Psoas muscle (tissue), 8 donors: ENCODE results near the gene ARAP2. TPM values are rescaled to one million over a fixed set of nuclear protein-coding genes. Genes with fewer than 3 reads are reported as not detected.

Experiments used
- ATAC-seq, 4 donors: fragments of 200-7000 bp; cut with Tn5 transposase; one replicate each; pipeline ENCODE4 v1.9.1; 2020; ENCODE audit warnings: moderate library complexity in 3 of 4, mild to moderate bottlenecking in 2 of 4
- DNase-seq, 2 donors: peaks; one replicate each; pipeline ENCODE4 v3.0.0-alpha.2; 2020
- H3K27ac ChIP-seq: fragments of 200-600 bp; one replicate; pipeline ENCODE4 v1.8.0; 2022
- H3K27me3 ChIP-seq, 3 donors: fragments of 200-600 bp in 1 of 3; one replicate each; pipeline versions ENCODE4 v1.6.1 to v1.8.0; 2013 to 2022; ENCODE audit warnings: low read length in 2 of 3, mild to moderate bottlenecking in 2 of 3, moderate library complexity in 1 of 3; ENCODE audit not compliant: insufficient read depth in 3 of 3
- H3K36me3 ChIP-seq, 2 donors: fragments of 200-600 bp in 1 of 2; one replicate each; pipeline versions ENCODE4 v1.6.1 to v1.8.0; 2013 to 2022; ENCODE audit warnings: low read depth in 1 of 2, mild to moderate bottlenecking in 1 of 2, moderate library complexity in 1 of 2; ENCODE audit not compliant: insufficient read depth in 1 of 2
- H3K4me1 ChIP-seq: fragments of 200-600 bp; one replicate; pipeline ENCODE4 v1.8.0; 2022
- H3K4me3 ChIP-seq: fragments of 200-600 bp; one replicate; pipeline ENCODE4 v1.8.0; 2022; ENCODE audit warnings: mild to moderate bottlenecking
- H3K9me3 ChIP-seq: fragments of 200-600 bp; one replicate; pipeline ENCODE4 v1.8.0; 2022
- CTCF ChIP-seq: fragments of 200-600 bp; IDR thresholded peaks from one replicate; pipeline ENCODE4 v1.8.0; 2022; ENCODE audit warnings: antibody characterized with exemption
- WGBS, 3 donors: extraction: QIAGEN DNeasy Blood & Tissue Kit; methylation state at CpG; one replicate each; pipeline versions ENCODE4 v1.1.6 to v1.1.7; 2013; 5-methylcytosine and 5-hydroxymethylcytosine counted together
- intact Hi-C, 2 donors: fragments of 100-400 bp; cut with DNase I; formaldehyde crosslinking; loops; one replicate each; pipeline versions ENCODE4 v1.11.0 to v1.14.2; 2022
- polyA plus RNA-seq, 3 donors: library from polyadenylated mRNA; stranded (reverse); fragments of 200-250 nt; gene quantifications; one replicate each; pipeline ENCODE4 v1.2.3, GENCODE V29; 2013
- total RNA-seq, 4 donors: library from RNA; stranded (reverse); fragmentation: NEBNext Ultra II Directional in 2 of 4; extraction: Animal tissue kit (Norgen Biotek cat#: 25700) in 2 of 4; gene quantifications; one replicate each; pipeline versions ENCODE4 v1.2.1 to v1.2.4, GENCODE V29; 2021 to 2023
- donor health status: healthy with polysubstance abuse.
- donor health status: DM: no; HTN: no; CAD: no; lungs with moderate emphysema.
- donor health status: Bipolar disorder and iron deficiency.
- donor health status: healthy.
- donor health status: DM: yes; HTN: yes; CAD: no.
- donor health status: DM: no; HTN: no; CAD: no.
- donor health status: DM: no; HTN: no; CAD: no.
- donor health status: DM: yes; HTN: yes; CAD: no.

ARAP2 gene
- total and polyA plus RNA-seq, 7 donors: 0.11 to 2.7 (median 1.4) TPM

DNA sequence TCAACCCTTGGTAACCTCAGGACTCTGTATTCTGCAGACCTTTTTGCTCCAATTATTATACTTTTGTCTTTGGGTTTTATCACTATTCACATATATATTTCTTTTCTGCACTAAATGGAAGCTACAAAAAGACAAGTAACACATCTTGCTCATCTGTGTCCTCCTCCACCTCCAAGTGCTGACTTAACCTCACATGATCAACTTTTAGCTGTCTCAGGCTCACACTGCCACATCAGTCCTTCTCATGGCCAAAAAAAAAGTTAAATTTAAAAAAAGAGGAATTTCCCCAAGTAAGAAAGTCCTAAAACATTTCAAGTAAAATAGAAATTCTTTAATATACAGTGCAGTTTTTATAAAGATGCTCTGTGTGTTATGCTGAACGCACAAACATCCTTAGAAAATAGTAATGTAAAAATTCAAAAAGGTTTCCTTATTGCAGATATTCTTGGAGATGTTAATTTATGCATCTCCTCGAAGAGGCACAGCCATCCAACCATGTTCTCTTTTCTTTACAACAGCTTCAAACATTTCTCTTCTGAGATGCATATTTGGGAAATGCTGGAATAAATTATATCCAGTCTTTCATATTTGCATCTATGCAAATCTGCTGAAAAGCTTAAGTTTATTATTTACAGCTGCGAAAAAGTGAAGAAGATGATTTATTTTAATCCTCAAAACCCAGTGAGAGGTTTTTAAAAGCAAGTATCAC is 37.6 kb downstream of the ARAP2 start:
- no peaks in the 10 kb centered on the region for H3K9me3 ChIP-seq
- WGBS, 3 donors: 80 to 81% (median 80%) methylated on average over 3 of the region's 3 CpGs
- H3K27ac ChIP-seq: no peak overlapping the region
- DNase-seq (no peak), ATAC-seq (no peak)
- intact Hi-C loops: no loop called here
- no peak for TF ChIP-seq CTCF
- no peaks in the 10 kb centered on the region for H3K27me3 ChIP-seq
- no peak overlapping the region for H3K4me3 ChIP-seq
- no peaks in the 10 kb centered on the region for H3K36me3 ChIP-seq
- no peaks in the 10 kb centered on the region for H3K4me1 ChIP-seq

DNA sequence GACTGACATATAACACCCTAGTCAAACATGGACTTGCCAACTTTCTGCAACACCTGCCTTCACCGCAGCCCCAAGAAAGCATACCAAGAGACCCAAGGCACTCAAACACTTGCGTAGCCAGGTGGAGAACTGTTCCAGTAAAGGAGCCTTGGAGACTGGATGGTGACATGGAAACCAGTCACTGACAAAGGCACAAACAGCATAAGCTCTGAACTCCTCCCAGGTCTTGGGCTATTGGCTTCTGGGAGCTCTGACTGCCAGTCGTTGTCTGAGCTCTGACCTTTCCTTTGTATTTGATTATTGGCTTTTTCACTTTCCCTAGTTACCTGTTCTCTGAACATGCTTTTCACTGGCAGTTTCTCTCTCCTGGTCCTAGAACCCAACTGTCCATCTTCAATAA is 38.3 kb downstream of the ARAP2 start:
- no peaks in the 10 kb centered on the region for H3K27me3 ChIP-seq

DNA sequence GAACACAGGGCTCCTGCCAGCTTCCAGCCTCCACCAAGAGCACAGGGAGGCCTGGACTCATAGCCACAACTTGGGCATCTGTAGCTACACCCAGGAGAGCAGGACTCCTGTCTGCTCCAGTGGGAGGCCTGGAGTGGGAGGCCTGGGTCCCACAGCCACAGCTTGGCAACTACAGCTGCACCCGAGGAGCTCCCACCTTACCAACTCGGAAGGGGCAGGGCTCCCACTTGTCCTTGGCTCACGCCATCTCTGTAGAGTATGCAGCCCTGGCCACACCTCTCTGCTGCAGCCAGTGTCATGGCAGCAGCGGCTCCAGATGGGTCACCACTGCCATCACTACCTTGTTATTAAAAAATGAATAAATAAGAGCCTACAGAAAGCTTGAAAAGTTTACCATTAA is 45.5 kb downstream of the ARAP2 start:
- WGBS, 3 donors: 88 to 95% (median 93%) methylated on average over 4 of the region's 4 CpGs
- Histone ChIP-seq H3K27me3 (no peaks in the 10 kb centered on the region), H3K9me3 (no peaks in the 10 kb centered on the region), H3K4me3 (no peak overlapping the region), H3K4me1 (no peaks in the 10 kb centered on the region), H3K27ac (no peak overlapping the region), H3K36me3 (no peaks in the 10 kb centered on the region)
- intact Hi-C loops: no loop called here
- DNase-seq (no peak), ATAC-seq (no peak)
- no peak for TF ChIP-seq CTCF

More for the DNA sequence above, 38.3 kb downstream of the ARAP2 start:
- no peaks in the 10 kb centered on the region for H3K4me1 ChIP-seq
- DNase-seq (no peak), ATAC-seq (no peak)
- TF ChIP-seq CTCF: no peak
- no peaks in the 10 kb centered on the region for H3K9me3 ChIP-seq
- H3K36me3 ChIP-seq: no peaks in the 10 kb centered on the region
- no peak overlapping the region for H3K4me3 ChIP-seq
- intact Hi-C loops: no loop called here
- 84 to 89% (median 85%) methylated on average over 3 of the region's 3 CpGs for WGBS, 3 donors
- no peak overlapping the region for H3K27ac ChIP-seq

GRCh38 chr4:36198068-36198808 is 46.1 kb downstream of the ARAP2 start:
- intact Hi-C loops: no loop called here

More at GRCh38 chr4:36198068-36198808, 46.1 kb downstream of the ARAP2 start:
- Histone ChIP-seq H3K9me3 (no peaks in the 10 kb centered on the region), H3K27ac (no peak overlapping the region), H3K4me3 (no peak overlapping the region), H3K36me3 (no peaks in the 10 kb centered on the region), H3K27me3 (no peaks in the 10 kb centered on the region), H3K4me1 (no peaks in the 10 kb centered on the region)
- no peak for TF ChIP-seq CTCF
- ATAC-seq (no peak), DNase-seq (no peak)
- 85 to 88% (median 85%) methylated on average over 9 to 10 of the region's 10 CpGs for WGBS, 3 donors
